Trophoblast cell (in vitro differentiated cells and primary cell): ENCODE data around the gene ACTN4.

Experiments used
- DNase-seq, 2 donors: peaks; one replicate each; pipeline ENCODE4 v3.0.0-alpha.2; 2016
- H2AFZ ChIP-seq: 2 replicates; pipeline ENCODE4 v1.6.1; 2013; ENCODE audit warnings: low read length, moderate library complexity, mild to moderate bottlenecking; ENCODE audit not compliant: insufficient read depth, poor library complexity
- H2AK5ac ChIP-seq: 2 replicates; pipeline ENCODE4 v1.6.1; 2013; ENCODE audit warnings: mild to moderate bottlenecking, low read length
- H2BK120ac ChIP-seq: 2 replicates; pipeline ENCODE4 v1.6.1; 2013; ENCODE audit warnings: low read length, mild to moderate bottlenecking, moderate library complexity; ENCODE audit not compliant: insufficient read depth, poor library complexity
- H2BK12ac ChIP-seq: 2 replicates; pipeline ENCODE4 v1.6.1; 2013; ENCODE audit warnings: mild to moderate bottlenecking, low read length, moderate library complexity
- H2BK5ac ChIP-seq: 2 replicates; pipeline ENCODE4 v1.6.1; 2013; ENCODE audit warnings: low read length, low read depth, moderate library complexity, mild to moderate bottlenecking; ENCODE audit not compliant: poor library complexity
- H3K14ac ChIP-seq: 2 replicates; pipeline ENCODE4 v1.6.1; 2013; ENCODE audit warnings: mild to moderate bottlenecking, low read length
- H3K18ac ChIP-seq: 2 replicates; pipeline ENCODE4 v1.6.1; 2013; ENCODE audit warnings: mild to moderate bottlenecking, low read length
- H3K23ac ChIP-seq: 2 replicates; pipeline ENCODE4 v1.6.1; 2013; ENCODE audit warnings: low read length
- H3K27ac ChIP-seq: 2 replicates; pipeline ENCODE4 v1.5.1; 2013; ENCODE audit warnings: low read depth, mild to moderate bottlenecking, inconsistent platforms, low read length, moderate library complexity
- H3K27me3 ChIP-seq: 2 replicates; pipeline ENCODE4 v1.6.1; 2013; ENCODE audit warnings: inconsistent platforms, mild to moderate bottlenecking, low read length, moderate library complexity; ENCODE audit not compliant: insufficient read depth
- H3K36me3 ChIP-seq, 2 experiments: 1 replicate in 1 of 2; 2 replicates in 1 of 2; pipeline ENCODE4 v1.6.1; 2013; ENCODE audit warnings: low read length in 2 of 2, mild to moderate bottlenecking in 2 of 2, moderate library complexity in 1 of 2; ENCODE audit not compliant: insufficient read depth in 2 of 2, control insufficient read depth in 1 of 2
- H3K4ac ChIP-seq: 2 replicates; pipeline ENCODE4 v1.6.1; 2013; ENCODE audit warnings: low read depth, mild to moderate bottlenecking, low read length, moderate library complexity
- H3K4me1 ChIP-seq, 2 experiments: 1 replicate in 1 of 2; 2 replicates in 1 of 2; pipeline ENCODE4 v1.6.1; 2013; ENCODE audit warnings: low read length in 2 of 2, mild to moderate bottlenecking in 2 of 2, moderate library complexity in 1 of 2; ENCODE audit not compliant: insufficient read depth in 2 of 2, control insufficient read depth in 1 of 2
- H3K4me2 ChIP-seq: 2 replicates; pipeline ENCODE4 v1.6.1; 2013; ENCODE audit warnings: inconsistent platforms, mild to moderate bottlenecking, low read length, moderate library complexity
- H3K4me3 ChIP-seq: 2 replicates; pipeline ENCODE4 v1.5.1; 2013; ENCODE audit warnings: mild to moderate bottlenecking, low read depth, low read length, inconsistent platforms
- H3K79me1 ChIP-seq: one replicate; pipeline ENCODE4 v1.6.1; 2013; ENCODE audit warnings: low read length
- H3K79me2 ChIP-seq: 2 replicates; pipeline ENCODE4 v1.6.1; 2013; ENCODE audit warnings: low read length, mild to moderate bottlenecking; ENCODE audit not compliant: control insufficient read depth, insufficient read depth, poor library complexity
- H3K9ac ChIP-seq: 2 replicates; pipeline ENCODE4 v1.6.1; 2013; ENCODE audit warnings: mild to moderate bottlenecking, low read length
- H3K9me3 ChIP-seq: 2 replicates; pipeline ENCODE4 v1.6.1; 2013; ENCODE audit warnings: low read depth, mild to moderate bottlenecking, control low read depth, inconsistent platforms, low read length; ENCODE audit not compliant: insufficient read depth
- H4K12ac ChIP-seq: 2 replicates; pipeline ENCODE4 v1.6.1; 2013; ENCODE audit warnings: low read depth, mild to moderate bottlenecking, low read length, moderate library complexity
- H4K8ac ChIP-seq: 2 replicates; pipeline ENCODE4 v1.6.1; 2013; ENCODE audit warnings: low read depth, mild to moderate bottlenecking, low read length, moderate library complexity
- H4K91ac ChIP-seq: one replicate; pipeline ENCODE4 v1.6.1; 2013; ENCODE audit warnings: low read depth, mild to moderate bottlenecking, low read length, moderate library complexity
- WGBS: extraction: QIAGEN DNeasy Blood & Tissue Kit; methylation state at CpG from one replicate; pipeline ENCODE4 v1.1.7; 2013; ENCODE audit warnings: missing lambda C conversion rate; ENCODE audit not compliant: insufficient read length, insufficient coverage; ENCODE audit errors: extremely low coverage; 5-methylcytosine and 5-hydroxymethylcytosine counted together

Gene ACTN4

GRCh38 chr19:38726761-38727301 is 79.4 kb downstream of the ACTN4 start:
- Histone ChIP-seq H3K18ac (peak overlapping the region; percentile 3), H2BK120ac (no peak overlapping the region), H3K4me1 (peaks cover 6 to 8% of the 10 kb centered on the region in 2 experiments), H2BK12ac (no peak overlapping the region), H2AFZ (no peak overlapping the region), H3K36me3 (peaks cover 94 to 96% of the 10 kb centered on the region in 2 experiments), H3K27me3 (no peaks in the 10 kb centered on the region), H2BK5ac (no peak overlapping the region), H3K79me2 (no peaks in the 10 kb centered on the region), H4K91ac (no peak overlapping the region), H3K14ac (no peak overlapping the region), H3K9ac (no peak overlapping the region), H3K4me3 (no peak overlapping the region), H3K23ac (no peak overlapping the region), H3K79me1 (no peaks in the 10 kb centered on the region), H2AK5ac (no peak overlapping the region), H3K4ac (no peak overlapping the region), H4K8ac (no peak overlapping the region), H4K12ac (no peak overlapping the region), H3K27ac (no peak overlapping the region), H3K4me2 (no peak overlapping the region), H3K9me3 (peaks cover 2% of the 10 kb centered on the region)
- WGBS: no CpG with 5 or more reads among the region's 30 CpGs
- DNase-seq: no peak

- H2BK12ac ChIP-seq: no peak overlapping the region
- no peak overlapping the region for H3K4me2 ChIP-seq
- no peak overlapping the region for H2BK120ac ChIP-seq
- H4K91ac ChIP-seq: no peak overlapping the region
- no peak overlapping the region for H4K12ac ChIP-seq
- H2BK5ac ChIP-seq: no peak overlapping the region
- DNase-seq: no peak
- H3K4me3 ChIP-seq: no peak overlapping the region
- peaks cover 6 to 8% of the 10 kb centered on the region in 2 experiments for H3K4me1 ChIP-seq
- no peaks in the 10 kb centered on the region for H3K27me3 ChIP-seq
- H2AK5ac ChIP-seq: no peak overlapping the region
- H3K14ac ChIP-seq: no peak overlapping the region
- peak overlapping the region; percentile 18 for H3K18ac ChIP-seq
- no peak overlapping the region for H2AFZ ChIP-seq
- H3K36me3 ChIP-seq: peaks cover 92 to 94% of the 10 kb centered on the region in 2 experiments
- WGBS: no CpG with 5 or more reads among the region's 17 CpGs
- H4K8ac ChIP-seq: no peak overlapping the region
- H3K9me3 ChIP-seq: peaks cover 2% of the 10 kb centered on the region
- H3K4ac ChIP-seq: no peak overlapping the region
- H3K79me2 ChIP-seq: no peaks in the 10 kb centered on the region
- H3K27ac ChIP-seq: peak overlapping the region; percentile 28
- no peaks in the 10 kb centered on the region for H3K79me1 ChIP-seq
- H3K9ac ChIP-seq: no peak overlapping the region
- H3K23ac ChIP-seq: no peak overlapping the region
Measured at GRCh38 chr19:38727306-38727867, 79.9 kb downstream of the ACTN4 start.

- DNase-seq: no peak
- Histone ChIP-seq H3K36me3 (peaks cover 85 to 89% of the 10 kb centered on the region in 2 experiments), H3K79me1 (no peaks in the 10 kb centered on the region), H3K4me3 (no peak overlapping the region), H3K27ac (peak overlapping the region; percentile 28), H3K14ac (peak overlapping the region; percentile 17), H3K9ac (no peak overlapping the region), H3K79me2 (no peaks in the 10 kb centered on the region), H4K8ac (no peak overlapping the region), H4K12ac (peak overlapping the region; percentile 24), H3K18ac (peak overlapping the region; percentile 18), H2BK5ac (no peak overlapping the region), H2AK5ac (no peak overlapping the region), H3K9me3 (peaks cover 2% of the 10 kb centered on the region), H2AFZ (no peak overlapping the region), H3K4me2 (no peak overlapping the region), H3K4me1 (peaks cover 6 to 8% of the 10 kb centered on the region in 2 experiments), H3K23ac (no peak overlapping the region), H2BK12ac (no peak overlapping the region), H2BK120ac (no peak overlapping the region), H3K4ac (no peak overlapping the region), H4K91ac (no peak overlapping the region), H3K27me3 (no peaks in the 10 kb centered on the region)
- WGBS: no CpG with 5 or more reads among the region's 33 CpGs
Measured at GRCh38 chr19:38727868-38728660, 80.6 kb downstream of the ACTN4 start.

GRCh38 chr19:38728752-38729541 is 81.5 kb downstream of the ACTN4 start:
- Histone ChIP-seq H2AK5ac (no peak overlapping the region), H3K9ac (no peak overlapping the region), H3K9me3 (peaks cover 2% of the 10 kb centered on the region), H3K27ac (no peak overlapping the region), H3K36me3 (peaks cover 76 to 84% of the 10 kb centered on the region in 2 experiments), H4K12ac (no peak overlapping the region), H2BK120ac (no peak overlapping the region), H3K4me2 (no peak overlapping the region), H3K18ac (no peak overlapping the region), H2BK5ac (no peak overlapping the region), H3K79me2 (no peaks in the 10 kb centered on the region), H3K4me3 (no peak overlapping the region), H4K8ac (no peak overlapping the region), H2AFZ (no peak overlapping the region), H3K14ac (no peak overlapping the region), H2BK12ac (no peak overlapping the region), H3K4ac (no peak overlapping the region), H3K27me3 (no peaks in the 10 kb centered on the region), H4K91ac (no peak overlapping the region), H3K23ac (no peak overlapping the region), H3K4me1 (peaks cover 6 to 8% of the 10 kb centered on the region in 2 experiments), H3K79me1 (no peaks in the 10 kb centered on the region)
- WGBS: no CpG with 5 or more reads among the region's 37 CpGs
- no peak for DNase-seq
